ENCODE data around the gene IFITM5.
"Not testable (repeated sequence)": the region's sequence is repeated elsewhere in the genome, so short reads cannot be mapped to it uniquely, and the experiment has no call there.

Gene IFITM5

GRCh38 chr11:308740-309665 lies 9.7 kb upstream of the IFITM5 start:
- peak overlapping the region; percentile 84 to 96 for H3K4me3 Mint-ChIP-seq
- peaks cover 66% of the 10 kb centered on the region for H3K4me1 Mint-ChIP-seq
- H3K27ac Mint-ChIP-seq: peak overlapping the region; percentile 91 to 98
- DNase-seq, H3K9me3 Mint-ChIP-seq, H3K27me3 Mint-ChIP-seq: not testable (repeated sequence)
- peak; percentile 12 for ATAC-seq

GRCh38 chr11:307766-308708 lies 8.7 kb upstream of the IFITM5 start, which contains the start of gene IFITM2:
IFITM2 (plus strand) TSS chr11:307816; CDS start chr11:308193, 377 bp downstream.
- peaks cover 69% of the 10 kb centered on the region for H3K4me1 Mint-ChIP-seq
- H3K4me3 Mint-ChIP-seq: peak within 1 kb of the TSS; percentile 84 to 96
- not testable (repeated sequence) for H3K9me3 Mint-ChIP-seq, H3K27me3 Mint-ChIP-seq
- ATAC-seq (peak; percentile 78), DNase-seq (peak in 1 of 2 donors; percentile 86)
- H3K27ac Mint-ChIP-seq: peak within 1 kb of the TSS; percentile 91 to 98

- DNase-seq (no peak), ATAC-seq (no peak)
- Mint-ChIP-seq H3K4me3 (peak overlapping the region; percentile 66 to 84), H3K4me1 (peaks cover 66% of the 10 kb centered on the region), H3K9me3 (no peaks in the 10 kb centered on the region), H3K27ac (no peak overlapping the region), H3K27me3 (no peaks in the 10 kb centered on the region)
Measured at GRCh38 chr11:306645-307371, 7.5 kb upstream of the IFITM5 start.

GRCh38 chr11:305844-306211 lies 6.5 kb upstream of the IFITM5 start:
- ATAC-seq (no peak), DNase-seq (no peak)
- peaks cover 8% of the 10 kb centered on the region for H3K27me3 Mint-ChIP-seq
- H3K27ac Mint-ChIP-seq: peak overlapping the region in 1 of 2 donors; percentile 56
- peaks cover 71% of the 10 kb centered on the region for H3K4me1 Mint-ChIP-seq
- no peak overlapping the region for H3K4me3 Mint-ChIP-seq
- H3K9me3 Mint-ChIP-seq: no peaks in the 10 kb centered on the region

- Mint-ChIP-seq H3K9me3 (no peaks in the 10 kb centered on the region), H3K4me1 (peaks cover 77% of the 10 kb centered on the region), H3K27ac (peak overlapping the region in 1 of 2 donors; percentile 5), H3K4me3 (no peak overlapping the region), H3K27me3 (peaks cover 14% of the 10 kb centered on the region)
- no peak for ATAC-seq
- DNase-seq: peak in 1 of 2 donors; percentile 64
Measured at GRCh38 chr11:304915-305843, 5.9 kb upstream of the IFITM5 start.

GRCh38 chr11:304061-304506 lies 4.8 kb upstream of the IFITM5 start:
- Mint-ChIP-seq H3K27ac (peak overlapping the region in 1 of 2 donors; percentile 91), H3K4me3 (peak overlapping the region; percentile 49 to 78), H3K27me3 (peaks cover 19% of the 10 kb centered on the region), H3K9me3 (no peaks in the 10 kb centered on the region), H3K4me1 (peaks cover 79% of the 10 kb centered on the region)
- DNase-seq (no peak), ATAC-seq (no peak)

- ATAC-seq (no peak), DNase-seq (no peak)
- Mint-ChIP-seq H3K9me3 (no peaks in the 10 kb centered on the region), H3K4me1 (peaks cover 86% of the 10 kb centered on the region), H3K27me3 (peaks cover 19% of the 10 kb centered on the region), H3K4me3 (peak overlapping the region; percentile 49 to 78), H3K27ac (peak overlapping the region; percentile 90 to 91)
Measured at GRCh38 chr11:303363-303762, 4.0 kb upstream of the IFITM5 start.

- Mint-ChIP-seq H3K27ac (peak overlapping the region in 1 of 2 donors; percentile 94), H3K4me3 (peak overlapping the region; percentile 25 to 41)
- peak; percentile 10 for ATAC-seq
Measured at GRCh38 chr11:299951-300735, 817 bp upstream of the IFITM5 start.

GRCh38 chr11:298406-299065 lies 790 bp downstream of the IFITM5 start:
- DNase-seq: peak in 1 of 2 donors; percentile 60
- peak; percentile 11 for ATAC-seq
- peaks cover 90% of the 10 kb centered on the region for H3K4me1 Mint-ChIP-seq
- peaks cover 19% of the 10 kb centered on the region for H3K27me3 Mint-ChIP-seq
- H3K27ac Mint-ChIP-seq: peak overlapping the region; percentile 9 to 14
- H3K4me3 Mint-ChIP-seq: peak overlapping the region; percentile 12 to 64
- no peaks in the 10 kb centered on the region for H3K9me3 Mint-ChIP-seq

More at GRCh38 chr11:299951-300735, 817 bp upstream of the IFITM5 start:
- Mint-ChIP-seq H3K9me3 (no peaks in the 10 kb centered on the region), H3K4me1 (peaks cover 86% of the 10 kb centered on the region), H3K27me3 (peaks cover 19% of the 10 kb centered on the region)
- peak in 1 of 2 donors; percentile 63 for DNase-seq

GRCh38 chr11:297586-298405 lies 1.5 kb downstream of the IFITM5 start:
- no peaks in the 10 kb centered on the region for H3K9me3 Mint-ChIP-seq
- DNase-seq (peak; percentile 72 to 86), ATAC-seq (peak; percentile 71)
- peaks cover 89% of the 10 kb centered on the region for H3K4me1 Mint-ChIP-seq
- peak overlapping the region; percentile 27 to 64 for H3K4me3 Mint-ChIP-seq
- H3K27me3 Mint-ChIP-seq: peaks cover 19% of the 10 kb centered on the region
- peak overlapping the region; percentile 22 to 95 for H3K27ac Mint-ChIP-seq

- H3K27me3 Mint-ChIP-seq: peaks cover 19% of the 10 kb centered on the region
Measured at GRCh38 chr11:297051-297585, 2.2 kb downstream of the IFITM5 start.

More at GRCh38 chr11:297051-297585, 2.2 kb downstream of the IFITM5 start:
- ATAC-seq (peak; percentile 58), DNase-seq (peak in 1 of 2 donors; percentile 66)
- Mint-ChIP-seq H3K4me3 (peak overlapping the region; percentile 23 to 64), H3K9me3 (no peaks in the 10 kb centered on the region), H3K4me1 (peaks cover 90% of the 10 kb centered on the region), H3K27ac (peak overlapping the region; percentile 22 to 95)

All from stimulated activated naive CD8-positive, alpha-beta T cell treated with anti-CD3 and anti-CD28 coated beads, Interleukin-15, amount 100 ng/mL, for 72 hours (primary cell).